ENCODE results near the gene XAGE1B.

- TF ChIP-seq PBX3 (IDR thresholded peaks at IDR 0.05) (no peak), CTCF (IDR thresholded peaks at IDR 0.05) (no peak), USF2 (IDR thresholded peaks at IDR 0.05) (no peak), HMGXB4 (CRISPR knock-in tag; IDR thresholded peaks at IDR 0.05; ENCODE audit: borderline replicate concordance) (no peak), MAX (IDR thresholded peaks at IDR 0.05) (no peak), HDAC2 (IDR thresholded peaks at IDR 0.05) (no peak), POLR2AphosphoS2 (conservative IDR thresholded peaks at IDR 0.05; ENCODE audit: low read length) (no peak), EP300 (IDR thresholded peaks at IDR 0.05) (no peak), REST (IDR thresholded peaks at IDR 0.05) (no peak), CHD2 (IDR thresholded peaks at IDR 0.05; ENCODE audit: low read length, partially characterized antibody) (no peak), MAZ (IDR thresholded peaks at IDR 0.05; ENCODE audit: borderline replicate concordance, low read depth, low read length) (no peak), POLR2A (IDR thresholded peaks at IDR 0.05; ENCODE audit: low read length) (no peak), ZNF302 (CRISPR knock-in tag; IDR thresholded peaks at IDR 0.05) (no peak)
These were observed 37.3 kb upstream of the XAGE1B start for GRCh38 chrX:52553995-52554642.

All from A549 (cell line).